H1 (cell line): ENCODE measurements around the gene OTUD6A. TPM values are rescaled to one million over a fixed set of nuclear protein-coding genes. Genes with fewer than 3 reads are reported as not detected.

ENCODE experiments used
- CTCF ChIA-PET: fragments of 300-600 bp; sonication (Branson Sonifier 250); formaldehyde crosslinking; loops from one replicate; lab custom pipeline; 2021; ENCODE audit not compliant: partially characterized antibody; lab: Charles Lee
- POLR2A ChIA-PET: fragments of 300-600 bp; sonication (Branson Sonifier 250); formaldehyde crosslinking; loops from one replicate; lab custom pipeline; 2021; ENCODE audit warnings: inconsistent platforms; ENCODE audit not compliant: partially characterized antibody; lab: Charles Lee
- DNase-seq, 2 experiments: peaks; one replicate each; pipeline versions ENCODE4 v3.0.0 to v3.0.0-alpha.2; 2010 to 2022; ENCODE audit warnings: low spot score in 2 of 2, low read depth in 1 of 2, mixed read lengths in 1 of 2
- FAIRE-seq: peaks from 2 replicates; lab custom pipeline; 2011; peaks lifted over from hg19 to GRCh38; lab: Jason Lieb, UNC
- H2AFZ ChIP-seq: 2 replicates; pipeline ENCODE4 v1.8.1; 2012; ENCODE audit warnings: low read length, inconsistent platforms
- H2AK5ac ChIP-seq: 2 replicates; pipeline ENCODE4 v1.6.1; 2013; ENCODE audit warnings: low read depth, low read length
- H2BK120ac ChIP-seq: replicated peaks from 2 replicates; pipeline ENCODE3; 2013; ENCODE audit warnings: low read depth, low read length, inconsistent platforms
- H2BK12ac ChIP-seq: 2 replicates; pipeline ENCODE4 v1.6.1; 2013; ENCODE audit warnings: low read depth, low read length
- H2BK15ac ChIP-seq: 2 replicates; pipeline ENCODE4 v1.6.1; 2013; ENCODE audit warnings: low read length
- H2BK20ac ChIP-seq: 2 replicates; pipeline ENCODE4 v1.6.1; 2013; ENCODE audit warnings: low read length
- H2BK5ac ChIP-seq: 2 replicates; pipeline ENCODE4 v1.6.1; 2013; ENCODE audit warnings: low read depth, low read length
- H3K14ac ChIP-seq: 2 replicates; pipeline ENCODE4 v1.6.1; 2013; ENCODE audit warnings: inconsistent platforms; ENCODE audit not compliant: insufficient read length
- H3K18ac ChIP-seq: 2 replicates; pipeline ENCODE4 v1.6.1; 2013; ENCODE audit warnings: low read length; ENCODE audit errors: extremely low read depth
- H3K23ac ChIP-seq: 2 replicates; pipeline ENCODE4 v1.6.1; 2013; ENCODE audit warnings: inconsistent platforms; ENCODE audit not compliant: insufficient read length
- H3K23me2 ChIP-seq: 2 replicates; pipeline ENCODE4 v1.6.1; 2013; ENCODE audit warnings: low read depth, low read length
- H3K27ac ChIP-seq: 2 replicates; pipeline ENCODE4 v1.6.1; 2011; ENCODE audit warnings: low read depth, low read length, inconsistent platforms
- H3K27me3 ChIP-seq, 4 experiments: replicated peaks in 1 of 4; 1 replicate in 1 of 4; 2 replicates in 3 of 4; pipeline versions ENCODE4 v1.6.1 to v1.8.1; 2011 to 2013; ENCODE audit warnings: low read length in 3 of 4, mild to moderate bottlenecking in 3 of 4, inconsistent platforms in 2 of 4, mixed read lengths in 2 of 4, moderate library complexity in 1 of 4; ENCODE audit not compliant: control insufficient read depth in 3 of 4, insufficient read depth in 3 of 4; ENCODE audit errors: extremely low read depth in 1 of 4
- H3K36me3 ChIP-seq, 4 experiments: 2 replicates each; pipeline versions ENCODE4 v1.6.1 to v1.8.1; 2011 to 2013; ENCODE audit warnings: mild to moderate bottlenecking in 4 of 4, low read length in 3 of 4, moderate library complexity in 2 of 4, control low read depth in 1 of 4, inconsistent platforms in 1 of 4; ENCODE audit not compliant: insufficient read depth in 4 of 4, control insufficient read depth in 2 of 4
- H3K4ac ChIP-seq: replicated peaks from 2 replicates; pipeline ENCODE3; 2013; ENCODE audit warnings: low read length, low read depth, mixed read lengths, inconsistent platforms; ENCODE audit not compliant: insufficient read length
- H3K4me1 ChIP-seq, 4 experiments: replicated peaks in 1 of 4; 1 replicate in 1 of 4; 2 replicates in 3 of 4; pipeline versions ENCODE4 v1.6.1 to v1.8.1; 2011 to 2013; ENCODE audit warnings: low read length in 3 of 4, inconsistent platforms in 2 of 4, mixed read lengths in 1 of 4; ENCODE audit not compliant: insufficient read depth in 4 of 4, control insufficient read depth in 3 of 4
- H3K4me2 ChIP-seq, 2 experiments: 2 replicates each; pipeline versions ENCODE4 v1.6.1 to v1.8.1; 2011 to 2013; ENCODE audit warnings: low read depth in 2 of 2, low read length in 2 of 2, control low read depth in 1 of 2, inconsistent platforms in 1 of 2, mild to moderate bottlenecking in 1 of 2; ENCODE audit not compliant: insufficient read depth in 1 of 2
- H3K4me3 ChIP-seq, 4 experiments: fragments of 200-600, 300-600 bp in 1 of 4; sonication (generic), shearing (Covaris generic), sonication (Bioruptor Twin) in 1 of 4; 2 replicates each; pipeline versions ENCODE4 v1.5.1 to v1.8.1; 2011 to 2016; ENCODE audit warnings: low read length in 4 of 4, low read depth in 3 of 4, control low read depth in 2 of 4, inconsistent platforms in 2 of 4, mild to moderate bottlenecking in 2 of 4, mixed read lengths in 1 of 4, moderate library complexity in 1 of 4; ENCODE audit not compliant: insufficient read depth in 2 of 4; ENCODE audit errors: extremely low read depth in 1 of 4
- H3K56ac ChIP-seq: replicated peaks from 2 replicates; pipeline ENCODE3; 2013; ENCODE audit warnings: low read depth, mild to moderate bottlenecking, mixed read lengths, low read length, inconsistent platforms; ENCODE audit not compliant: insufficient read length
- H3K79me1 ChIP-seq: 2 replicates; pipeline ENCODE4 v1.6.1; 2013; ENCODE audit warnings: low read depth, low read length, control low read depth
- H3K79me2 ChIP-seq, 2 experiments: 2 replicates each; pipeline versions ENCODE4 v1.6.1 to v1.8.1; 2012 to 2013; ENCODE audit warnings: low read length in 2 of 2, mild to moderate bottlenecking in 2 of 2, inconsistent platforms in 1 of 2; ENCODE audit not compliant: insufficient read depth in 2 of 2, control insufficient read depth in 1 of 2
- H3K9ac ChIP-seq, 4 experiments: replicated peaks in 1 of 4; 1 replicate in 1 of 4; 2 replicates in 3 of 4; pipeline versions ENCODE4 v1.6.1 to v1.8.1; 2011 to 2013; ENCODE audit warnings: low read depth in 3 of 4, low read length in 3 of 4, control low read depth in 2 of 4, mild to moderate bottlenecking in 2 of 4, moderate library complexity in 2 of 4, inconsistent platforms in 1 of 4; ENCODE audit errors: extremely low read depth in 1 of 4
- H3K9me3 ChIP-seq, 2 experiments: 2 replicates each; pipeline versions ENCODE4 v1.6.1 to v1.8.1; 2012 to 2013; ENCODE audit warnings: mild to moderate bottlenecking in 2 of 2, moderate library complexity in 2 of 2, control low read depth in 1 of 2, inconsistent platforms in 1 of 2, low read depth in 1 of 2, low read length in 1 of 2, mixed read lengths in 1 of 2; ENCODE audit not compliant: insufficient read depth in 2 of 2
- H4K20me1 ChIP-seq, 2 experiments: replicated peaks in 1 of 2; 2 replicates each; pipeline versions ENCODE3 to v1.8.1; 2011 to 2013; ENCODE audit warnings: inconsistent platforms in 2 of 2, low read length in 2 of 2, mild to moderate bottlenecking in 1 of 2; ENCODE audit not compliant: insufficient read depth in 2 of 2, control insufficient read depth in 1 of 2
- H4K5ac ChIP-seq: 2 replicates; pipeline ENCODE4 v1.6.1; 2013; ENCODE audit warnings: low read length, low read depth, mixed read lengths, inconsistent platforms; ENCODE audit not compliant: insufficient read length
- H4K8ac ChIP-seq: 2 replicates; pipeline ENCODE4 v1.8.0; 2013; ENCODE audit warnings: mild to moderate bottlenecking, moderate library complexity, low read length, inconsistent platforms; ENCODE audit not compliant: insufficient read depth; ENCODE audit errors: extremely low read depth
- H4K91ac ChIP-seq: replicated peaks from 2 replicates; pipeline ENCODE3; 2013; ENCODE audit warnings: low read length, mixed read lengths, inconsistent platforms; ENCODE audit not compliant: insufficient read length
- EGR1 ChIP-seq: IDR thresholded peaks from 2 replicates; pipeline ENCODE4 v1.6.1; 2011; ENCODE audit warnings: low read depth, low read length, borderline replicate concordance
- EP300 ChIP-seq, 2 experiments: IDR thresholded peaks; 1 replicate in 1 of 2; 2 replicates in 1 of 2; pipeline ENCODE4 v1.6.1; 2011 to 2012; ENCODE audit warnings: low read depth in 2 of 2, low read length in 2 of 2, mild to moderate bottlenecking in 2 of 2, borderline replicate concordance in 1 of 2, inconsistent platforms in 1 of 2, moderate library complexity in 1 of 2
- EZH2 ChIP-seq: fragments of 200-600 bp; sonication (generic); IDR thresholded peaks from 2 replicates; pipeline ENCODE4 v1.7.1; 2012; ENCODE audit warnings: low read depth, mild to moderate bottlenecking, moderate library complexity, low read length, inconsistent platforms; ENCODE audit not compliant: severe bottlenecking
- KDM4A ChIP-seq: IDR thresholded peaks from one replicate; pipeline ENCODE4 v1.7.1; 2012; ENCODE audit warnings: low read depth, mild to moderate bottlenecking, moderate library complexity, low read length, inconsistent platforms; ENCODE audit not compliant: severe bottlenecking
- SUZ12 ChIP-seq: fragments of 200-600 bp; sonication (generic); IDR thresholded peaks from 2 replicates; pipeline ENCODE4 v1.6.1; 2012; ENCODE audit warnings: mild to moderate bottlenecking, inconsistent platforms, low read length, moderate library complexity, mixed read lengths
- TCF12 ChIP-seq: IDR thresholded peaks from 2 replicates; pipeline ENCODE4 v1.6.1; 2011; ENCODE audit warnings: low read depth, mild to moderate bottlenecking, low read length
- TEAD4 ChIP-seq: IDR thresholded peaks from 2 replicates; pipeline ENCODE4 v1.6.1; 2012; ENCODE audit warnings: low read depth, low read length, inconsistent platforms, mixed read lengths
- WGBS, 2 experiments: shearing (Covaris generic) in 1 of 2; methylation state at CpG; one replicate each; pipeline versions ENCODE4 v1.1.6 to v1.1.7; 2013 to 2015; ENCODE audit warnings: low lambda C conversion rate in 2 of 2, mixed read lengths in 2 of 2, inconsistent platforms in 1 of 2, low coverage in 1 of 2, missing lambda C conversion rate in 1 of 2; ENCODE audit not compliant: insufficient replicate concordance in 2 of 2, insufficient coverage in 1 of 2, insufficient read length in 1 of 2; ENCODE audit errors: extremely low coverage in 1 of 2, missing lambda C conversion rate in 1 of 2; 5-methylcytosine and 5-hydroxymethylcytosine counted together
- polyA plus RNA-seq, 7 experiments: library from polyadenylated mRNA; depleted of rRNA in 3 of 7; stranded (reverse) in 5 of 7; unstranded in 2 of 7; fragments of >200 nt in 5 of 7; fragments of 200-250 nt in 2 of 7; gene quantifications; 1 replicate in 5 of 7; 2 replicates in 1 of 7; 4 replicates in 1 of 7; pipeline versions ENCODE4 v1.2.1 to v1.2.3, GENCODE V29; 2011 to 2013; ENCODE audit warnings: missing spikeins in 2 of 7, mixed read lengths in 2 of 7
- total RNA-seq: library from RNA; stranded (reverse); fragmentation: NEBNext Ultra II Directional; extraction: Animal tissue kit (Norgen Biotek cat#: 25700); gene quantifications from 2 replicates; pipeline ENCODE4 v1.2.1, GENCODE V29; 2021
- TF ChIP-seq, protein P1 (sequence below): IDR thresholded peaks from 2 replicates; pipeline ENCODE4 v1.6.1; 2012; ENCODE audit warnings: inconsistent platforms

The OTUD6A gene
- total and polyA plus RNA-seq, 2 of the 8 experiments (the other 6 are each of a cell fraction or from before 2014, with no cell fraction given), result 0.09 to 0.17 TPM

DNA sequence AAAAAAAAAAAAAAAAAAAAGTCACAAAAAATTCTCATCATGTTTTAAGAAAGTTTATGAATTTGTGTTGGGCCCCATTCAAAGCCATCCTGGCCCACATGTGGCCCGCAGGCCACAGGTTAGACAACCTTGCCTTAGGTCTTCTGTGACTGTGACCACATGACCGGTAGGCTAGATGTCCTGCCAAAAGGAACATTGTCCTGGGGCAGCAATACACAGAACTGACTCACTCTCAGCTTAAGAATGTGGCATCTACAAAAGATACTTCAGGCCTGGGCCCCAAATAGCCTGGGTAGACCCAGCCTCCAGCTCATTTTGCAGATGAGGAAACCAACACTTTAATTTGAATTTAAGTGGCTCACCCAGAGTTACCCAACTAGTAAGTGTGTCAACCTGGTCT lies 22.5 kb upstream of the OTUD6A start:
- Histone ChIP-seq H4K20me1 (no peaks in the 10 kb centered on the region), H2BK20ac (no peak overlapping the region), H4K91ac (no peak overlapping the region), H3K4me2 (no peak overlapping the region), H2BK12ac (no peak overlapping the region), H3K4me3 (no peak overlapping the region), H2AFZ (no peak overlapping the region), H3K27ac (no peak overlapping the region), H2AK5ac (no peak overlapping the region), H2BK15ac (no peak overlapping the region), H3K9me3 (no peaks in the 10 kb centered on the region), H3K18ac (no peak overlapping the region), H3K23ac (no peak overlapping the region), H2BK5ac (no peak overlapping the region), H3K27me3 (no peaks in the 10 kb centered on the region), H3K36me3 (no peaks in the 10 kb centered on the region), H3K79me2 (no peaks in the 10 kb centered on the region), H3K4me1 (no peaks in the 10 kb centered on the region), H3K23me2 (no peaks in the 10 kb centered on the region), H4K8ac (no peak overlapping the region), H4K5ac (no peak overlapping the region), H3K79me1 (no peaks in the 10 kb centered on the region), H3K4ac (no peak overlapping the region), H2BK120ac (no peak overlapping the region), H3K56ac (no peak overlapping the region), H3K14ac (no peak overlapping the region), H3K9ac (no peak overlapping the region)
- TF ChIP-seq EGR1 (no peak), TCF12 (no peak), TEAD4 (no peak), KDM4A (no peak), EP300 (IDR thresholded peaks at IDR 0.05; ENCODE audit: borderline replicate concordance in 1 of 2, low read depth in 2 of 2, low read length in 2 of 2) (no peak), SUZ12 (no peak), EZH2 (no peak)
- TF ChIP-seq, protein P1, sequence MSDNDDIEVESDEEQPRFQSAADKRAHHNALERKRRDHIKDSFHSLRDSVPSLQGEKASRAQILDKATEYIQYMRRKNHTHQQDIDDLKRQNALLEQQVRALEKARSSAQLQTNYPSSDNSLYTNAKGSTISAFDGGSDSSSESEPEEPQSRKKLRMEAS, result no peak
- FAIRE-seq (no peak), DNase-seq (no peak)
- ChIA-PET CTCF (interaction anchor here (0.7 to 9.6 kb wide), 4 partner anchors 10 to 93 kb away, joined by 3 to 62 read pairs (median 4); partner anchors contain the start of gene IGBP1), POLR2A (no interaction called here)
- WGBS, 2 experiments, result 100% methylated on average over 2 of the region's 2 CpGs; no CpG with 5 or more reads in 1 of the 2 experiments
